T-helper 2 cell (primary cell): ENCODE data around the gene KCNIP4.

Source experiments
- DNase-seq, 5 experiments: peaks; one replicate each; pipeline versions ENCODE4 v3.0.0 to v3.0.0-alpha.2; 2012 to 2022

KCNIP4 gene

DNA sequence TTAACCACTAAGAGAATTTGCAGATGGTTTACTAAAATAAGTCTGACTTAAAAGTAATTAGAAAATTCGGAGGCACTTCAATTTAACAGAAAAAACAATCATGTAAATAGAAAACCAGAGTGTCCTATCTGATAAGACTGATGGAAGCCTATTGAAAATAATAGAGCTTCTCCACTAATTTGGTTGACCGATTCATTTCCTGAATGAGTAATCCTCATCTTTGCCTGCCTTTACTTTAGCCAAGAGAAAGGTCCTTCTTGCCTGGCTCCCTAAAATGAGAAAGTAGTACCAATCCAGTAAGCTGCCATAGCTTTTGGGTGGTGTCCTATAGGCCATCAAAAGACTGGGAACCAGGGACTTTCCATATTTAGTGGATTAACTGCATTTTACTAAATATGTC lies 48.4 kb downstream of the KCNIP4 start:
- DNase-seq, result no peak

DNA sequence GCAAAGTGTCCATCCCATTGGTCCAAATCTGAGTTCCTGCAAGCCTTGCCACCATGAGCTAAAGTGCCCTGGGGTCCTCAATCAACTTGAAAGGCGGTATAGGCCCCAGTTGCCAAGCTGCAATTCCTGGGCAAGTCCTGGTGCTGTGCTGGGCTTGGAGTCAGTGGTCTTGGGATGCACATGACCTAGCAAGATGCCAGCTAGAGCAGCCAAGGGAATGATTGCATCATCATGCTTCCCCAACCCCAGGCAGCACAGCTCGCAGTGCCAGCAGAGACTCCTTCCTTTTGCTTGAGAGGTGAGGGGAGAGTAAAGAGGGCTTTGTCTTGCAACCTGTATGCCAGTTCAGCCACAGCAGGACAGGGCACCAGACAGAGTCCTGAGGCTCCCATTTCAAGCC lies 50.5 kb downstream of the KCNIP4 start:
- DNase-seq, result no peak

DNA sequence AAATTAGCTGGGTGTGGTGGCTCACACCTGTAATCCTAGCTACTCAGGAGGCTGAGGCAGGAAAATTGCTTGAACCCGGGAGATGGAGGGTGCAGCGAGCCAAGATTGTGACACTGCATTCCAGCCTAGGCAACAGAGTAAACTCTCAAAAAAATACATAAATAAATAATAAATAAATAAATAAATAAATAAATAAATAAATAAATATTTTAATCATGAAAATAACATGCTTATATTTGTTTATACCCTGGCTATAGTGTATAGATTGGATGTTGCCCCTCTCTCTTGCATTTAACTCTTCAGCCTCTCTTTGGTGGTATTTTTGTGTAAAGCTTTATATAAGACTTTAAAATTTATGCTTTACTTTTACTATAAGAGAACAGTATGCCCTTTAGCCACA lies 51.8 kb downstream of the KCNIP4 start:
- no peak for DNase-seq

DNA sequence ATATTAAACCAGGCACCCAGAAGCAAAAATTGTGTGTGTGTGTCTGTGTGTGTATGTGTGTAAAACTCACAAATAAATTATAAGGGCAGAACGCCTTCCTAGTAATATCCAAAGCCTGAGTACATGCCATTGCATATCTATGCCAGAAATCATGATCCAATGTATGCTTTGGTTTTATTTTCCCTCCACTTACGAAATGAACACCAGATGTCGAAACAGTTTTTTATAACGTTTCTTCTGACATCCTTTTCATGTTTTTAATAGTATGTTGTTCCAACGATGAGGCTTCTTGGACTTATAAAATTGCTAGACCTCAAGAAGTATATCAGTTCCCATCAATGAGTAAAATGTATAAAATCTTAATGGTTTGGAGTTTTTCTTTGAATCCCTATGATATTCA lies 55.4 kb downstream of the KCNIP4 start:
- no peak for DNase-seq

DNA sequence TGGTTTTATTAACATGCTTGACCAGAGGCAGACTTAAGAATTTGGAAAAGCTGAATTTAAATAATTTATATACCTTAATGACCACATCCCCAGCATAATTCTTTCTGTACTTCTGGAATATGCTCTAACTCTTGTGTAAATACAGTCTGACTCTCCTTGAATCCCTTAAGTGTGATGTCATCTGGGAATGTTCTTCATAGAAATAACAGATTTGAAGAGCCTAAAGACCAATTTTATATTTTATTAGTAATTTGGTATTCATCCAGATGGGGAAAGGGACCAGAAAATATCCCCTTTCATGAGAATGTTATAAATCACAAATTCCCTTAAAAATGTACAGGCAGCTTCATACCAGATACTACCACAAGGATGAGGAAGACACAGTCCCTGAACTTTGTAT lies 58.3 kb downstream of the KCNIP4 start:
- no peak for DNase-seq

DNA sequence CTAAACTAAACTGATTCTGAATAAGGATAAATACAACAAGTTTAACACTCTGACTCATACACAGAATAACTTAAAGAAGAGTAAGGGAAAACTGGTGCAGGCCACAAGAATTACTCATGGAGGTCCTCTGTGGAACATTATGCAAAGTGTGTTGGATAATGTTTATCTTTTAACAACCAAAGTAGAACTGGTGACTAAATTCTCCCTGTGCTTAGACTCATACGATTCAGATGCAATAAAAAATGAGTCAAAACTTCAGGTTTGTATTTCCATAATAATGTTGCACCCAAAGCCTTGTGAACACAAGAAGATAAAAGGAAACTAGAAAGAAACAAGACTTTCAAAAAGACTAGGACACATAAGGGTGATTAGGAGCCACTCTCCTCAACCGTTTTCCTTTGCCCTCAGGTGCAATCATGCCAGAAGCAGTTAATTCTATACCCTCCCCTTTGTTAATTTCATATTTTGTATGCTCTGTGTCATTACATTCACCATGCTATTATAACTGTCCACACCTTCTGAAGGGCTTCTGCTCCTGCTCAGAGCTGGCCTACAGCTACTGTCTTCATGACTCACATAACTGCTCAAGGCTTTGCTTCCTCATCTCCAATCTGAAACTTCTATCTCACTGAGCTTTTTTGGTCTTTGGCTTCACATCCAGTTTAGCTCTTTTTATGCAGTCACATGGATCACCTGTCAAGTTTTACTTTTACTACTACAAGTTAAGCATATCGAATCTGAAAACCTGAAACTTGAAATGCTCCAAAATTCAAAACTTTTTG lies 60.2 kb downstream of the KCNIP4 start:
- no peak for DNase-seq

DNA sequence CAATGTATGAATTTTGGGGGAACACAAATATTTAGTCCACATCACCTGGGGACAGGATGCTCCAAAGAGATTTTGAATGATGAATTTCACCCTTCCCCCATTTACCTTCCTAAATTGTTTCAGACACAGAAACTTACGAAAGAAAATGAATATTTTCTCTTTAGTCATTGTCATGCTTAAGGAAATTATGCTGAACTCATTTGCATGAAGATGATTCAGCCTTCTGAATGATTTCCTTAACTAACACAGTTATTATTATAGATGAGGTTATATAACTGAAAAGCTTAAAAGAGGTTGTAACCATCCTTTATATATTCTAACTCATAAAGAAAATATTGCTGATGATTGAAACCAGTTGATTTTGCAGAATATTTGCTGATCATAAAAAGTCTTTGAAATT lies 61.1 kb downstream of the KCNIP4 start:
- no peak for DNase-seq

DNA sequence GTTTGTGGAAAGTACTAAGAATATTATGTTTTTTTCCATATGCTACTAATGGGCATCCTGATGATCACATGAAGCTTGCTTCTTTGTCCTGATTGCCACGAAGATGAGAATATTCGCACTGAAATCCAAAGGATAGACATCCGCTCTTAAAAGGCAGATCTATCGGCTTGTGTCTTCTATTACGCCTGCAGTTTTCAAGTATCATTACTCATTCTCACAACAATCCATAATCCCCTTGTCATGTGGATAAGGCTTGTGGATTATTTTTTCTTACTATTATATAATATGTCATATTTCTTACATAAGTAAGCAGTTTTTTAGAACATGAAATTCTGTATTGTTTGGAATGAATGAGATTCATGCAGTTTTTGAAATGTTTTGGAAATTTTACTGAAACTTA lies 62.8 kb downstream of the KCNIP4 start:
- no peak for DNase-seq

DNA sequence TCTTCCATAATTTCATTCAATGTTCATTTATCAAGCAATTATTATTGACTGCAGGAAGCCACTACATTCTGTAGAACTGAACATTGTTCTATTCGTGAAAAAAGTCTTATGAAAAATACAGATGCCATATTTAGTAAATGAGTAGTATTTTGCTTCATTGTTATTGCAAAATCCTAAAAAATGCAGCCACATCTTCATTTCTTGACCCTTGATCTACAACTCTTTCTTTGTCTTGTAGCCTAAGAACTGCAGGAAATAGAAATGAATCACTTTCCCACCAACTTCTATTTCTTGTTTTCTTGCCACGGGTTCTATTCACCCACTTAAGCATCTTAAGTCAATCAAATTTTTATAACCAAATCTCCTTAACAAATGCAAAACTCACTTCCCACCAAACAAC lies 63.3 kb downstream of the KCNIP4 start:
- no peak for DNase-seq

DNA sequence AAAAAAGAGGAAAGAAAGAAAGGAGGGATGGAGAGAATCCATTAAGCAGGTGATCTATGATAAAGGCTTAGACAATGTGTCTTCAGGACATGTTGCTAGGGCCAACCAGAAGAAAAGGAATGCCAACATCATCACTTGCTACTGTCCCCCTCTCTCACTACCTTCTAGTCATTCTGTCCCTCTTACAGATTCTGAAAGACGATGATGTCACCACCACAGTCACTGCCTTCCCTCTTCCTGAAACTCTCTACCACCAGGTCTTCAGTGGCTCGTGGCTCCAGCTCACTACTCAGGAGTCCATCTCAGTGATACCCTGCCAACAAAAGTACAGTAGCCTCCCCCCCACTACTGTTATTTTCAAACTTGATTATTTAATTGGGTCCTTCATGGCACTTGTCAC lies 64.0 kb downstream of the KCNIP4 start:
- DNase-seq, result no peak

DNA sequence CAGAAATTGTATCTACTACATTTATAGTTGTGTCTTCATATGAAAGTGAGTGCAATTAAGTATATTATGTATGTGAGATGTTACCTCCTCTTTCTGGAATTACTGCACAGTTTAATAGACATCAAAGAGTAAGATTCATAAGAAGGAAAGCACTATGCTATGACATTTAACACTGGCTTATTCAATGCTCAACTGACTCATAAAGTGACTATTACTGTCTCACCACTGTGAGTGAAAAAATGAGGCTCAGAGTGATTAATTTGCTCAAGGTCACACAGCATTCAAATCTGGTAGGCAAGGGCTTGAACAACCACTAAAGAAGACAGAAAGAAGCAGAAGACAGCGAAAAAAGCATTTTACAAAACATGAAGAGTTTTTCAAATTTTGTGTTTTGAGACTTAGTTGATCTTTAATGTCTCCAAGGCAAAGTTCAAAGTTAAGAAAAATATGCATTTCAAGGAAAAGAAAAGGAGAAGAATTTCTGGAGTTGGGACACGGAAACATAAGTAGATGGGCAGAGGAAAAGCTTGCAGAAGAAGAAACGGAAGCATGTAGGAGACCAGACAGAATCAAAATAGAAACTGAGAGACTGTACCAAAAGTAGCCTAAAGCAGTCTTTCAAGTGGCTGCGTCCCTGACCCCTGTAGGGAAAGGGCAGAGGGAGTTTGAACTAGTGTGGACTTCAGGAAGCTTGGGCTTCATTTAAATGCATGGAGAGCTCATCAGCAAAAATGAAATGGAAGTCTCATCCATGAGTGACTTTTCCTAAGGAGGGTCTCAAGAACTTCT lies 66.3 kb downstream of the KCNIP4 start:
- DNase-seq, result no peak

DNA sequence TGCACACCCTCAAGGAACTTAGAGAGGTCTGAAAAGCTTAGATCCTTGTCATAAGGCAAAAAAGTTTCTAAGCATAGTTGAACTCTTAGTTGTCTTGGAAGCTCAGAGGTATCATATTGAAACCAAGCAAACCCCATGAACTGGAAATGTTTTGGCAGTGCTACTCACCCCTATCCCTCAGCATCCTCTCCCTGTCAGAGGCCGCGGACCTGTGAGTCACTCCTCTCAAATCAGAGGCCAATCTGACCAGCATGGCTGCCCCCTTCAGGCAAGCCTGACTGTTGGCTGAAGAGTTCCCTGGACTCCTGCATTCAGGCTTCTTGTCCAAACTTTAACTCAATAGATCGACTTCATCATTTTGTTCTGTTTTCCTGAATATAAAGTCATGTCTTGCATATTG lies 69.4 kb downstream of the KCNIP4 start:
- DNase-seq, result no peak

DNA sequence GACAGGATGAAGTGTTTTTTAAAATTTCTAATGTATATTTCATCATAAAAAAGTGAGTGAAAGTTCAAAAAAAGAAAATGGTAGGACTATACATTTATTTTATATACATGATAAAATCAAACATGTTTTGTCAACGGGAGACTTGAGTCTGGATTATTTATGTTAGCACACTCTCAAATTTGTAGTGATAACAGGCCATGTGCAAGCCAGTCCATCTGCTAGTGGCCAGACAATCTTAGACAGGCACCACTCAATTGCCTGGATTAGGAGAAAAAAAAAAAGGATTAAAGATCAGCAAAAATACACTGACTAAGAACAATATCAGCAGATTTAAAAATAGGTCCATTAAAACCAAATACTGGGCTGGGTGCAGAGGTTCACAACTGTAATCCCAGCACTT lies 71.9 kb downstream of the KCNIP4 start:
- no peak for DNase-seq

DNA sequence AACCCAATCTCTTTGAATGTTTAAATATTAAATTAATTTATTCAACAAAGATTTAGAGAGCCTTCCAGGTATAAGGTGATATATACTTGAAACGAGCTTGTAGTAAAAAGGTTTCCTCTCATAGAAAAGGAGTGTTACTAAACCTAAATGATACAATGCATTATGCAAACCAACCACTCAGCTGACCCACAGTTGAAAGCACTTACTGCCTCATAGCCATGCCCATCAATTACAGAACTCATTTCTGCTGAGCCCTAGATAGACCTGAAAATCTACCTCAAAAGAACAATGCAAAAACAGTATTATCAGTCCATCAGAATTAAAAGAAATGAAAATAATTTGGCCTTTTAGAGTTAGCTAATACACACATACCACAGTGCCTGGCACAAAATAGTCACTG lies 75.4 kb downstream of the KCNIP4 start:
- DNase-seq, result no peak

DNA sequence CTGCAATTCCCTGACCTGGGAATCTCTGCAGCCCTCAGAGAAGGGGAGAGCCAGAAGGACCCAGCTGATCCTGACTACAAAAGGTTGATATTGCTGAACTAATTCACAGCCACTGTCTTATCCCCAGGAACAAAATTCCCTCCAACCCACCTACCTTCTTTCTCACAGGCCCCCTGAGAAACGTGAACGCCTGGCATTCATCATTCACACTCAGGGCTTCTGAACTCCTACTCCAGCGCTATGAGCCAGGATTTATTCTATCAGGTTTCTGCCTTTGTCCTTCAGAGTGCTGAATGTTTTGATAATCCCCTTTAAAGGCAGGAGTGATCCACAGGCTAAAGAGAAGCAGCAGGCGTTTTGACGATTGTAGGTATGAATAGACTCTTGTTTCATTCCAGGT lies 76.5 kb downstream of the KCNIP4 start:
- DNase-seq, result no peak

DNA sequence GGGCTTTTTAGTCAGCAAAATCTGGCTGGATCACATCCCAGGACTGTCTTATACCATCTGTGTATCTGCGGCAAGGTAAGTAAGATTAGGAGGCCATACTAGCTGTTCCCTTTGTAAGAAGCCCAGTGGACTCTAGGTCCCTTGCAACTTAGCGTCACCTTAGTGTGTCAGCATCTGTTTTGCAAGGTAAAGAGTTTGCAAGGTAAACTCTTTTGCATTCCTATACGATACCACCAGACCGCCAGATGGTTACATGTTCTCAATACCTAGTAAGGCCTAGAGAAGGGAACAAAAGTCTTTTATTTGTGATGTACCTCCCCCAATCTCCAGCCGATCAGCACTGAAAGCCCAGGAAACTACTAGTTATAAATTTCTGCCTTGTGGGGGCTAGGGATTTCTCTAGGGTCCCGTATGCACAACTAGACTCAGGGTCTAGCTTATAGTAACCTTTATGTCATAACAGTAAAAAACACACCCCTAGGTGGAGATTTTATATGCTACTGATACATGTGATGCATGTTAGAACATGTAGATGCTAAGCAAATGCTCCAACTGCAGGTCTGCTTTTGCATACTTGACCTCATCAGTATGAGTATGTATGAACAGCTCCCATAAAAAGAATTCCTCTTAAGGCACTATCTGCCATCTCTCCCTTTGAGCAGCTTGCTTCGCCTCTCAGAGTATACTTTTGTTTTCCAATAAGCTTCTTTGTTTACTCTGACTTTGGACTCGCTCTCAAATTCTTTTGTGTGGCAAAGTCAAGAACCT lies 78.4 kb downstream of the KCNIP4 start:
- DNase-seq, result no peak

DNA sequence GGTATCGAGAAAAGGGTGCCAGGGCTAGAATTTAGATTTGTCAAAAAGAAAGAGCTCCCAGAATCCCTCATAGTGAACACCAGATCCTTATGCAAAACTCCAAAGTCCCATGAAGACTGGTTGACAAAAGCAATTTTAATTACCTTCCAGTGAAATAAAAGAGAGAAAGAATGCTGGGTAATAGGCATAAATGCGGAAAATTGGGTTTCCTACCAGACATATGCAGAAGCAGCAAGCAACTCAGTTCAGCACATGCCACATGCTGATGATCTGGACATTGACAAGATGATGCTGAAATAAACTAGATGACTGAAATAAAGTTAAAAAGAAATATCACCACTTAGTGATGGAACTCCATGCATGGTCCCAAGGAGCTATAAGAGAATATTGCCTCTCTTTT lies 83.9 kb downstream of the KCNIP4 start:
- no peak for DNase-seq

DNA sequence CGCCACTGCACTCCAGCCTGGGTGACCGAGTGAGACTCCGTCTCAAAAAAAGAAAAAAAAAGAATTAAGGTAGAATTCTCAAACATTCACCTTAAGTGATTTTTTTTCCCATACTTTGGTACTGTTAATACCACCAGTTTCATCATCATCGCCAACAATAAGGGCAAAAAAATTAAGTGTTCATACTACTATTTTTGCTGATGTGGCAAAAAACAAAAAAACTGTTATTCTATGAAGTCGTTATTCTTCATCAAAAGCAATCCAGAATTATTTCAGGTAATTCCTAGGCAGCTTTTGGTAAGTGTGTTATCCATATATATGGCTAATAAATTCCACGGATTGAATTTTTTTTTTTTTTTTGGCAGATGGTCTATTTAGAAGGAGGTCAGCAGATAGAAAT lies 85.7 kb downstream of the KCNIP4 start:
- no peak for DNase-seq

DNA sequence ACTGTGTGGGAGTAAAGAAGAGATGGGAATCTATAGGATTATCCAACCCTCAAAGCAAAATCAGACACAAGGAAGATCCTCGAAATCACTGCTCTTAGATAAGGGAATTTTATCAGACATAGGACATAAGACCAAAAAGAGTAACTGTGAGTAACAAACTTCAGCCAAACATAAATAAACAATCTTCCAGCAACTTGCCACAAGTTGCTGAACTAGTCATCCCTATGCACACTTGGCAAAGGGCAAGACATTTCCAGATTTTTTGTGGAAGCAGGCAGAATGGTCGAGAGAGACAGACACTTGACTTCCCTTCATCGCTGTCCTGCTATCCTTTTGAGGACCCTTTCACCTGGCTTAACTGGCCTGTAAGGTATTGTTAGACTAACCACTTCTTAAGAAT lies 89.6 kb downstream of the KCNIP4 start:
- DNase-seq, result no peak

DNA sequence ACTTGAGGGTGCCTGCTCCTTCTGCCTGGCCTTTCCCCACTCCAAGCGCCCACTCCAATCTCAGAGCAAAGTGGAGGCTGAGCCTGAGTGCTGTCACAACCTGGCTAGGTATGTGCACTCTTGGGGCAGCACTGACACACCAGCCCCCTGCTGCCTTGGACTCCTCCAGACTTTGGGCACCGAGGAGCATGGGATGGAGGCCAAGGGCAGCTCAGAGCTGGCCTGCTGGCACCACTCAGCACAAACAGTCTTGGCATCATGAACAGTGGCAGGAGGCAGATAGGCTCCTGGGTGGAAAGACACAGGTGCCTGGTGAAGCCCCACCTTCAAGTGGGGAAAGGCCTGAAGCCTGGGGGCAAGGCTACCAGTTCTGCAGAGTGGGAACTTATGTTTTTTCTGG lies 91.8 kb downstream of the KCNIP4 start:
- no peak for DNase-seq

DNA sequence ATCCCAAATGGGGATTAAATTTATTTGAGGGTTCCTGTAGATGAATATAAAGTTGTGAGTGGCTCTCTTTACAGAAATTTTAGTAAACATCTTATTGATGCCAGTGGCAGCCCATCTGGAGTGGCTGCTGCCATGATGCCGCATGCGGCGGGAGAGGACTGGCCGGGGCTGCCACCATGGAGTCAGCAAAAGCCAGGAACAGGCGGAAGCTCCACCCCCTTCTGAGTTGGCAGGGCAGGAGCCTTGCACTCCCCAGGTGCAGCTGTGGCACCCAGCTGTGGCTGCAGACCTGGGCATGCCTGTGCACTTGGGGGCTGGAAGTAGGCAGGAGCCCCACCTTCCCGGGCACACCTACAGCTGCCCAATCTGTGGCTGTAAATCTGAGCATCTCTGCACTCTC lies 92.3 kb downstream of the KCNIP4 start:
- DNase-seq, result no peak

DNA sequence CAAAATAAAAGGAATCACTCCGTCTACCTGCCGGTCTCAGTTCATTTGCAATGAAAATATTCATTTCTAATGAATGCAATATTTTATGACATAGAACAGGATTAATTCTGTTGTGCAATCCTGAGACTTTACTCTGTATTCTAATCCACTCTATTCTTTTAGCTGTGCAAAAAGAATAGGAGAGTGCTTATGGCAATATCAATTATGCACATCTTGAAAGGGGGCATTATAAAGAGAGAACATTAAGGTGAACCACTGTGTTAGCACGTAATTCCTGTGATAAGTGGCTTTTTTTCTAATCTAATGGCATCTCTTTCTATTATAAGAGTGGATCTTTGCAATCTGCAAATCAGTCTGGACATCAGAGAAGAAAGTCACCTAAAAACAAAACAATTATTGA lies 99.5 kb downstream of the KCNIP4 start:
- DNase-seq, result no peak

DNA sequence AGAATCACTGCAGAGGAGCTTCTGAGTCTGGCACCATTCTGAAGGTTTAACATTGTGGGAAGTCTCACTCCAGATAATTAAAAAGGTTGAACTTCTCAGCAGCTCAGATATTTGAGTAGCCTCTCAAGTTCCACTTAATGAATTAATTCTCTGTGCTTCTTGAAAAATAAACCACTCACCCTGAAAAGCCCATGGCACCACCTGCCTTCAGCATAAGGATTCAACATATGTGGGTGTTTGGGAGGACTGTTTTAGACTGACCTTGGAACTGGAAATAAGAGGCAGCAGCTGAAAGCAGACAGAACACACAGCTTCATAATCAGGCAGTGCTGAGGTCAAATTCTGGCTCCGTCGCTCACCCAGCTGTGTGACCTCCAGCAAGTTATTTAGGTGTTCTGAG lies 100.6 kb downstream of the KCNIP4 start:
- no peak for DNase-seq

DNA sequence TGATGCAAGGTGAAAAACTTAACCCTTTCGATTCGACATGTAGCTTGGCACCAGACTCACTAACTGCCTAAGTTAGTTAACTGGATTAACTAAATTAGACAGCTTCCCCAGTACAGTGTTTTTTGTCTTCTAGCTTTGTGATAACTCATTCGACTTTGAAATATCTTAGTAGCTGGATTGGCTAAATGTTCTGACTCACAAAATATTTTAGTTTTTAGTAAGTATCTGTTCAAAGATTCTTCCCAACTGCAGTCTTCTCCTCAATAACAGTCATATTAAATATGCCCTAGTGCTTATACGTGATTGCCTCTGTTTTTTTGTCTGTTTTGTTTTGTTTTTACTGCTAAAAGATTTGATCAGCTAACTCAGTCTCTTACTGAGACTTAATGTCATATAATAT lies 102.9 kb downstream of the KCNIP4 start:
- DNase-seq, result no peak
